Large intestine (tissue), 3 donors: ENCODE measurements around the gene PPP4R1. TPM values are rescaled to one million over a fixed set of nuclear protein-coding genes. Genes with fewer than 3 reads are reported as not detected.
A peak's percentile ranks its signal among the peaks of the same experiment; 100 is the strongest.
"Not testable (repeated sequence)": the region's sequence is repeated elsewhere in the genome, so short reads cannot be mapped to it uniquely, and the experiment has no call there.

ENCODE experiments used
- DNase-seq, 2 donors: peaks; one replicate each; pipeline versions ENCODE4 v3.0.0 to v3.0.0-alpha.2; 2013
- H3K27ac ChIP-seq: one replicate; pipeline ENCODE4 v1.5.1; 2013; ENCODE audit warnings: low read length
- H3K27me3 ChIP-seq: 2 replicates; pipeline ENCODE4 v1.6.1; 2013; ENCODE audit warnings: low read length; ENCODE audit not compliant: control insufficient read depth, insufficient read depth
- H3K36me3 ChIP-seq: 2 replicates; pipeline ENCODE4 v1.6.1; 2013; ENCODE audit warnings: low read length; ENCODE audit not compliant: control insufficient read depth, insufficient read depth
- H3K4me1 ChIP-seq: one replicate; pipeline ENCODE4 v1.6.1; 2013; ENCODE audit warnings: low read length; ENCODE audit not compliant: control insufficient read depth, insufficient read depth
- H3K4me3 ChIP-seq: one replicate; pipeline ENCODE4 v1.5.1; 2013; ENCODE audit warnings: low read length
- H3K9me3 ChIP-seq: one replicate; pipeline ENCODE4 v1.6.1; 2013; ENCODE audit warnings: mild to moderate bottlenecking, low read depth, low read length, moderate library complexity; ENCODE audit not compliant: control insufficient read depth
- WGBS: methylation state at CpG from one replicate; pipeline ENCODE4 v1.1.5; 2013; ENCODE audit warnings: low lambda C conversion rate; ENCODE audit not compliant: insufficient coverage; 5-methylcytosine and 5-hydroxymethylcytosine counted together
- polyA plus RNA-seq: library from polyadenylated mRNA; unstranded; fragments of 120-200 nt; gene quantifications from one replicate; pipeline ENCODE4 v1.2.1, GENCODE V29; 2013

PPP4R1 gene
- polyA plus RNA-seq, 1 donor, result 68.5 TPM

DNA sequence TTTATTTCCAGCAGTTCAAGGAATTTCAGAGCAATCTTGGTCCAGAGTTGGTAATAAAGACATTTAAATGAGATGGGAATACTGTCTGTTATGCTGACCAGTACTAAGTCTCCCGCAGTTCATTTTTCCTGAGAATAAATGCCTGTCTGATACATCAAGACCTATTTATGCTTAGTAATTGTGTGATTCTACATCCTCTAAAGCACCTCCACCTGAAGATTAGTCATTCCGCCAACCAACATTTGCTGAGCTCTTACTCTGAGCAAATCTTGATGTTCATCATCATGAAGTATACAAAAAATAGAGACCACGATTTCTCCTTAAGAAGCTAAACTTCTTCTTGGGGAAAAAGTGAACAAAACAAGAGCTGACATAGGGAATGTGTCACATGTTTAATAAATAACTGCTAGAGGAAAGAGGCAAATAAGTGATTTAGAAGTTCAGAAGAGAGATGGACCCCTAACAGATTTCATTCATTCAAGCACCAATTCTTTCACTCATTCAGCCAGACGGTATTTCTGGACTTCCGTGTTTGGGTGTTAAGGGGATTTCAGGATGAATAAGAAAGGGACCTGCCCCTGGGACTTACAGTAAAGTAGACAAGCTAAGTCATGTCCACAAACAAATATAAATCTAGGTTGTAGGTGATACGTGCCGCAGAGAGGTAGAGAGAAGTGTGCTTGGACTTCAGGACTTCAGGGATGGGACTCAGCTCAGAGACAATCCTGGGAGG lies 34.2 kb upstream of the PPP4R1 start:
- WGBS, result 93% methylated on average over 2 of the region's 7 CpGs

DNA sequence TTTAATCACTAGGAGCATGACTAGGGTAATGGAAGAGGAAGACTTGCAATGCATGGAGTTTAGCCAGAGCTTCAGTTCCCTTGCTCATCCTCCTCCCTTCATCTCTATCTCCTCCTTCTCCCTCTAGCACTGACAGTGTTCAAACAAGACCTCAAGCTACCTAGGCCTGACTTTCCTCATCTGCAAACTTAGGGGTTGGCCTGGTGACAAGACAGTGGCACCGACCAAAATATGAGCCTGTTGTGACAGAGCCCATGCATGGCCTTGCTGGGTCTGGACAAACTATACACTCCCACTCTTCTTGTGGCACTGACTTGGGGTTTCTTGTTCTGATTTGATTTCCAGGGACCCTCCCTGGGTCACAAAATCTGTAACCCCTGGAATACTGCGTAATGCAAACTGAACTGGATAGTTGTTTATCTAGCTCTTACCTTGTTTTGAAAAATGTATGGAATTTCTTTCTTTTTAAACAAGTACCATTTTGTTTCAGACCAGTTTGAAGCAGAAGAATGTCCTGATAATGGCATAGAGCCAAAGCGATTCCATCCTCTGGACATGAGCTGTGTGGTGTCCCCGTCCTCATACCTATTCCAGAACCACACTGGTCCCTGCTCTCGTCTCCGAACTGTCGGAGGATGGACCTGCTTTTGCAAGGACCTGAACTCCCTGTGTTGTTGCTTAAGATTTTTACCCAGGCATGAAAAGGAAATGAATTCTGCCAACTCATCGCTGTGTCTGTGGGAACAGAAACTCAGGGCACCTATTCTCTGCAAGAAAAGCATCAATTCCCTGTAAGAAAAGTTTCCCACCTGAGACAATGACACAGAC lies 33.4 kb upstream of the PPP4R1 start:
- Histone ChIP-seq H3K9me3 (no peaks in the 10 kb centered on the region), H3K36me3 (no peaks in the 10 kb centered on the region), H3K4me3 (no peak overlapping the region), H3K27ac (no peak overlapping the region), H3K4me1 (no peaks in the 10 kb centered on the region), H3K27me3 (no peaks in the 10 kb centered on the region)
- no peak for DNase-seq
- no CpG with 5 or more reads among the region's 8 CpGs for WGBS

More for the DNA sequence above, 34.2 kb upstream of the PPP4R1 start:
- Histone ChIP-seq H3K9me3 (no peaks in the 10 kb centered on the region), H3K27ac (no peak overlapping the region), H3K4me1 (no peaks in the 10 kb centered on the region), H3K27me3 (no peaks in the 10 kb centered on the region), H3K36me3 (no peaks in the 10 kb centered on the region), H3K4me3 (no peak overlapping the region)
- DNase-seq, result no peak

DNA sequence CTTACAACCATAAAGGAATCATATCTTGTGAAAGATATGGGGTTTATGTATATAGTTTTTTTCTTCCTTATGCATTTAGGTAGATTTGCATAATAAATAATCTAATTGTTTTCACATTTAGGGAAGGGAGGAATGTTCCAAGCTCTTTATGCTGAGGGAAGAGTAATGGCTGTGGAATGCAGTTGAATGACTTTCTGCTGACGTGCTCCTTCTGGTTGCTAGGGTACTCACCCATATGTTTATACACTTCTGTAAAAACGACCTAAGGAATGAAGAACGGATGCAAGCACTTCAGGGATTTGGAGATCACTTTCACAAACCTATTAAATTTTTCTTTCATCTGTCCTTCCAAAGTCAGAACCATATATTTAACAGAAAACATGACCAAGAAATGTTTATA lies 29.2 kb upstream of the PPP4R1 start:
- no peaks in the 10 kb centered on the region for H3K4me1 ChIP-seq
- H3K36me3 ChIP-seq, result no peaks in the 10 kb centered on the region
- DNase-seq, result peak; percentile 77 to 85
- no peak overlapping the region for H3K4me3 ChIP-seq
- WGBS, result 0% methylated on average over 1 of the region's 3 CpGs
- no peaks in the 10 kb centered on the region for H3K27me3 ChIP-seq
- no peaks in the 10 kb centered on the region for H3K9me3 ChIP-seq
- H3K27ac ChIP-seq, result peak overlapping the region; percentile 43

DNA sequence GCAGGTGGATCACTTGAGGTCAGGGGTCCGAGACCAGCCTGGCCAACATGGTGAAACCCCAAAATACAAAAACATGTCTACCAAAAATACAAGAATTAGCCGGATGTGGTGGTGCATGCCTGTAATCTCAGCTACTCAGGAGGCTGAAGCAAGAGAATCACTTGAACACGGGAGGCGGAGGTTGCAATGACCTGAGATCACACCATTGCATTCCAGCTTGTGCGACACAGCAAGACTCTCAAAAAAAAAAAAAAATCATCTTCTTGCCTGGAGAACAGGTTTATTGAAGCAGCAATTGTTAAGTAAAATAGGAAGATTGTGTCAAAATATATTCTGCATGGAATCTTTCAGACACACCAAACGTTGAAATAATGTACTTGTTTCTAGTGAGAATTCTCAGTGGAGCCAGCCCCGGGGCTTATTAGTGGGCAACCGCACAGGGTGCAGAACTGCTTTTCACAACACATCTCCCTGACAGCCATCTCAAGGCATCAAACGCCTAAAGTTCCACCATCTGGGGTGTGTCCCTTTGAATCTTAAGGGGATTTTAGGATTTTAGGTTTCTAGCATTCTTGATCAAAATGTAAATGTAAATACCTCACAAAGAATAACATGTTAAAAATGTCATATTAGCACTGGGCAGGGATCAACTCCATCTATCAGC lies 28.6 kb upstream of the PPP4R1 start:
- WGBS, result no CpG with 5 or more reads among the region's 9 CpGs
- H3K36me3 ChIP-seq, result no peaks in the 10 kb centered on the region
- no peaks in the 10 kb centered on the region for H3K27me3 ChIP-seq
- H3K4me1 ChIP-seq, result no peaks in the 10 kb centered on the region
- H3K4me3 ChIP-seq, result no peak overlapping the region
- no peaks in the 10 kb centered on the region for H3K9me3 ChIP-seq
- peak overlapping the region; percentile 43 for H3K27ac ChIP-seq
- DNase-seq, result no peak

DNA sequence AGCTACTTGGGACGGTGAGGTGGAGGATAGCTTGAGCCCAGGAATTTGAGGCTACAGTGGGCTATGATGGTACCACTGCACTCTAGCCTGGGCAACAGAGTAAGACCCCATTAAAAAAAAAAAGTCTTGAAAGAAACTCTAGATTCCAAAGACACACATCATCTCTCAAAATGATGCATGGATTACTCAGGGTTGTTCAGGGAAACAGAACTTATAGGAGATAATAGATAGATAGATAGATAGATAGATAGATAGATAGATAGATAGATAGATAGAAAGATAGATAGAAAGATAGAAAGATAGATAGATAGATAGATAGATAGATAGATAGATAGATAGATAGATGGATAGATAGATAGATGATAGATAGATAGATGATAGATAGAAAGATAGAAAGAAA lies 26.7 kb upstream of the PPP4R1 start:
- not testable (repeated sequence) for H3K27me3 ChIP-seq, H3K9me3 ChIP-seq, H3K4me1 ChIP-seq, H3K27ac ChIP-seq, H3K4me3 ChIP-seq, H3K36me3 ChIP-seq, DNase-seq
- WGBS, result no CpG with 5 or more reads among the region's 1 CpG

DNA sequence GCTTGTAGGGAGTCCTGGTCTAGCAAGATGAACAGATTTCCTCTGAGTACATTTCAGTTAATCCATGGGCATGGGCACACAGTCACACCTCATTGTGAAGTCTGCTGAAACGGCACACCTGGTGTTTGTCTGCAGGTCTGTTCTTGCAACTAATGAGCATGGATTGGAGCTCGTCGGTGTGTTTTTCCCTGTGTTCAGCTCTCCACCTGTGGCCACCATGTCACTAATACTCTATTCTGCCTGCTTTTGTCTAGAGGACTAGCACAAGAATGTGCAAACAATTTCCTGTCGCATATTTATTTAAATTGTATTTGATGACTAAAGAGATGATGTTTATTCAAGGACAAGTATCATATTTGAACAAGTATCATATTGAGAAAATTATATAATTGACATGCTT lies 24.5 kb upstream of the PPP4R1 start:
- Histone ChIP-seq H3K27ac (no peak overlapping the region), H3K9me3 (no peaks in the 10 kb centered on the region), H3K4me1 (no peaks in the 10 kb centered on the region), H3K36me3 (no peaks in the 10 kb centered on the region), H3K4me3 (no peak overlapping the region), H3K27me3 (no peaks in the 10 kb centered on the region)
- 67% methylated on average over 1 of the region's 4 CpGs for whole genome bisulfite sequencing
- peak in 1 of 2 donors; percentile 4 for DNase-seq

DNA sequence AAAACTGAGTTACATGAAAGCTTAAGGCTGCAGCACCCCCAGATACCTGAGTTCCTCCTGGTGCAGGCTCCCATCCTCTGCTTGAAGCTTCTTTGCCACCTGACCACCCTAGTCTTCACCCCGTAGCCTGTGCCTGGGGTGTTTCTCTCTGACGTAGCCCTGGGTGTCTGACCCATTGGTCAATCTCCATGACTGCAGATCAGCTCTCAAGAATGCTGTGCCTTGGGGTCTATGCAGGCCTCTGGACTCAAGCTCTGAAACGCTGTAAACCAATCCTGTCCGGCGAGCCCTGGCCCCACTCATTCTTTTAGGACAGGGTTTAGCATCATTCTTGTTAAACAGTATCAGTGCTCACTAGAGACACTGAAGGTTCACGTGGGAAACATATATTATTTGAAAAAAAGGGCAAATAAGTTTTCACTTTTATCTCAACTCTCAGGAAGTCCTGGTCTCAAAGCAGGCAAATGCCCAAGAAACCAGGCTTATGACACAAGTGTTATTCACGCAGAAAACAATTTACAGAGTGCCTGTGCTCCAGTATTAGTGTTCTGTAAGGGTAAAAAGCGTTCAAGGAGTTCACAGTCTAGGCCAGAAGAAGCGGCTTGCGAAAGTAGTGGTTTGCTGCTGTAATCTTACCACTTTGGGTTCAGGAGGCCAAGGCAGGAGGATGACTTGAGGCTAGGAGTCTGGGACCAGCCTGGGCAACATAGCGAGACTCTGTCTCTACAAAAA lies 22.8 kb upstream of the PPP4R1 start:
- Histone ChIP-seq H3K27me3 (no peaks in the 10 kb centered on the region), H3K27ac (no peak overlapping the region), H3K9me3 (no peaks in the 10 kb centered on the region), H3K4me1 (no peaks in the 10 kb centered on the region), H3K4me3 (no peak overlapping the region), H3K36me3 (no peaks in the 10 kb centered on the region)
- peak in 1 of 2 donors; percentile 0 for DNase-seq
- WGBS, result no CpG with 5 or more reads among the region's 11 CpGs

DNA sequence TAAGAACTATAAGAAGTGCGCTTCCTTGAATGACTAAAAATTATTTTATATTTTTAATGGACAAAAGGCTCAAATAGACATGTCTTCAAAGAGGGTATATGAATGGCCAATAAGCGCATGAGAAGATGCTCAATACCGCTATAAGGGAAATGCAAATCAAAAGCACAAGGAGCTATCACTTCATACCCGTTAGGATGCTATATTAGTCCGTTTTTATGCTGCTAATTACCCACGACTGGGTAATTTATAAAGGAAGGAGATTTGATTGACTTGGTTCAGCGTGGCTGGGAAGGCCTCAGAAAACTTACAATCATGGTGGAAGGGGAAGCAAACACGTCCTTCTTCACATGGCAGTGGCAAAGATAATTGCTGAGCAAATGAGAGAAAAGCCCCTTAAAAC lies 20.5 kb upstream of the PPP4R1 start:
- WGBS, result 100% methylated on average over 4 of the region's 8 CpGs
- H3K27ac ChIP-seq, result no peak overlapping the region
- H3K4me1 ChIP-seq, result no peaks in the 10 kb centered on the region
- DNase-seq, result no peak
- no peaks in the 10 kb centered on the region for H3K36me3 ChIP-seq
- no peaks in the 10 kb centered on the region for H3K27me3 ChIP-seq
- no peak overlapping the region for H3K4me3 ChIP-seq
- no peaks in the 10 kb centered on the region for H3K9me3 ChIP-seq

DNA sequence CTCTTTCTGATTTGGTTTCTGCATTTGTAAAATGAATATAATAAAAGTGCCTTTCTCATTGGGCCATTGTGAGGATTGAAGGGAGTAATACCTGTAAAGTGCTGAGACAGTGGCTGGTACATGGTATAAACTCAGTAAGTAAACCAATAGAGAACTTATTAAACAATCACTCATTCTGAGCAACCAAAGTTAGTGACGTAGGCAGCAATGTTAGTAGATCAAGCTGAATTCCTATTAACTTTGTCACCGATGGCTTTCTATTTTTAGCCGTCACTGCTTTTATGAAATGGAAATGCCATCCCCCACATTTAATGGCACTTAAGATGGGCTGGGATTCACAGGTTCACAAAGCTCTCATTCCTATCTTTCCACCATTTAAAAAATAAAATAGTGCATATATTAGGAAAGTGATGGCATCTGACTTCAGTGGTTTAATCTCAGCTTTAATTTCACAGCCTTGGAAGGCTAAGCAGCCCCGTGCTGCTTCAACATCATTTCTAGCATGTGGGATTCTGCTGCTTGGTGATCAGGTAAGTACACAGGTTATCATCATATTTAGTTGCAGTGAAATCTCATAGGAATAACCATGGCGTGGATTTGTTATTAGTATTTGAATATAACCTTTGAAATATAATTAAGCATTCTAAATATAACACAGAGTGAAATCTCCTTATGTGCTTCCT lies 17.6 kb upstream of the PPP4R1 start:
- Histone ChIP-seq H3K36me3 (no peaks in the 10 kb centered on the region), H3K4me1 (no peaks in the 10 kb centered on the region), H3K27me3 (no peaks in the 10 kb centered on the region), H3K27ac (no peak overlapping the region), H3K9me3 (no peaks in the 10 kb centered on the region), H3K4me3 (no peak overlapping the region)
- no peak for DNase-seq
- 82% methylated on average over 3 of the region's 5 CpGs for WGBS
